Esophagus (tissue), 2 donors: Measurements from ENCODE around the gene VSIG8. TPM values are rescaled to one million over a fixed set of nuclear protein-coding genes. Genes with fewer than 3 reads are reported as not detected.

Experiments
- H3K27ac ChIP-seq, 2 donors: one replicate each; pipeline ENCODE4 v1.5.1; 2013; ENCODE audit warnings: low read depth in 2 of 2, mild to moderate bottlenecking in 2 of 2, inconsistent platforms in 1 of 2, low read length in 1 of 2, moderate library complexity in 1 of 2
- H3K27me3 ChIP-seq, 2 donors: one replicate each; pipeline ENCODE4 v1.6.1; 2013; ENCODE audit warnings: low read length in 2 of 2, control low read depth in 1 of 2, mild to moderate bottlenecking in 1 of 2; ENCODE audit not compliant: insufficient read depth in 2 of 2, control insufficient read depth in 1 of 2
- H3K36me3 ChIP-seq, 2 donors: one replicate each; pipeline ENCODE4 v1.6.1; 2013; ENCODE audit warnings: low read length in 1 of 2; ENCODE audit not compliant: control insufficient read depth in 2 of 2, insufficient read depth in 2 of 2
- H3K4me1 ChIP-seq, 2 donors: one replicate each; pipeline ENCODE4 v1.6.1; 2013; ENCODE audit warnings: low read length in 1 of 2; ENCODE audit not compliant: control insufficient read depth in 2 of 2, insufficient read depth in 2 of 2
- H3K4me3 ChIP-seq, 2 donors: one replicate each; pipeline ENCODE4 v1.5.1; 2013; ENCODE audit warnings: low read length in 2 of 2, mild to moderate bottlenecking in 2 of 2, low read depth in 1 of 2, moderate library complexity in 1 of 2
- H3K9me3 ChIP-seq, 2 donors: one replicate each; pipeline ENCODE4 v1.6.1; 2013; ENCODE audit warnings: mild to moderate bottlenecking in 2 of 2, low read depth in 1 of 2, low read length in 1 of 2, moderate library complexity in 1 of 2; ENCODE audit not compliant: control insufficient read depth in 2 of 2, insufficient read depth in 1 of 2
- WGBS, 2 donors: extraction: QIAGEN DNeasy Blood & Tissue Kit; methylation state at CpG; one replicate each; pipeline ENCODE4 v1.1.7; 2013; 5-methylcytosine and 5-hydroxymethylcytosine counted together
- polyA plus RNA-seq, 2 donors: library from polyadenylated mRNA; stranded (reverse); fragments of 200-250 nt; gene quantifications; one replicate each; pipeline ENCODE4 v1.2.3, GENCODE V29; 2013
- donor health status: healthy with polysubstance abuse.
- donor health status: Bipolar disorder and iron deficiency.

VSIG8 gene
- polyA plus RNA-seq, 2 donors: 4.2 to 4.4 TPM

DNA sequence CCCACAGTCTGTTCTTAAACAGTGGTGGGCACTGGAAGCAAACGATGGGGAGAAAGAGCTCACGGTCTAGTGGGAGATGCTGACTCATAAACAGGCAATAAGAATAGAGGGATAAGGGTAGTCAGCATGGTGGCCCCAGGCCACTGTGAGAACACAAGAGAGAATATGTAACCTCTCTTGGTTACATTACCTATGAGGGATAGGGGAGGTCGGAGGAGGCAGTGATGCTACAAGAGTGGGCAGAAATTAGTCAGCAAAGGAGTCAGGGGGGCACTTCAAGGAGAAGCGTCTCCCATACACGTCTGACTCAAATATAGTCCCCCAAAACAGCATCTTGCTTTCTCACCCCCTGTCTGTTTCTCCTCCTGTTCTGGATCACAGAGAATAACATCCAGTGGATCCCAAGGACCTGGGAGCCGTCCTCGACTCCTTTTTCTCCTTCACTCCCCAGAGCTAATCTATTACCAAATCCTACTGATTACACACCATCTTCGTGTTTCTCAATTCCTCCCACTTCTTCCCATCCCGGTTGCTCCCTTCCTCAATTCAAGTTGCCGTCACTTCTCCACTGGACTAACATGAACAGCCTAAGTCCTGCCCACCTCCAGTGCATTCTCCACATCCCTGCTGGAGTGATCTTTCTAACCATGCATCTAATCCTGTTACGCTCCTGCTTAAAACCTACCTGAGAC, 33.7 kb downstream of the VSIG8 start:
- peaks cover 0 to 2% of the 10 kb centered on the region in 2 donors for H3K36me3 ChIP-seq
- no peaks in the 10 kb centered on the region for H3K4me1 ChIP-seq
- no peak overlapping the region for H3K4me3 ChIP-seq
- H3K27ac ChIP-seq: no peak overlapping the region
- H3K27me3 ChIP-seq: no peaks in the 10 kb centered on the region
- WGBS, 2 donors: 87 to 88% methylated on average over 11 of the region's 11 CpGs
- H3K9me3 ChIP-seq: no peaks in the 10 kb centered on the region

- H3K36me3 ChIP-seq: peaks cover 0 to 2% of the 10 kb centered on the region in 2 donors
- WGBS, 2 donors: 73 to 76% methylated on average over 3 of the region's 3 CpGs
- no peaks in the 10 kb centered on the region for H3K9me3 ChIP-seq
- H3K4me1 ChIP-seq: peaks cover 0 to 2% of the 10 kb centered on the region in 2 donors
- H3K4me3 ChIP-seq: no peak overlapping the region
- H3K27me3 ChIP-seq: no peaks in the 10 kb centered on the region
- no peak overlapping the region for H3K27ac ChIP-seq
These were observed 34.3 kb downstream of the VSIG8 start for GRCh38 chr1:159828176-159828575.

GRCh38 chr1:159827549-159827948, 34.9 kb downstream of the VSIG8 start:
- Histone ChIP-seq H3K27me3 (no peaks in the 10 kb centered on the region), H3K36me3 (peaks cover 0 to 2% of the 10 kb centered on the region in 2 donors), H3K4me3 (peak overlapping the region in 1 of 2 donors; percentile 5), H3K27ac (no peak overlapping the region), H3K4me1 (peaks cover 0 to 8% of the 10 kb centered on the region in 2 donors), H3K9me3 (no peaks in the 10 kb centered on the region)
- 82 to 88% methylated on average over 3 of the region's 3 CpGs for WGBS, 2 donors

DNA sequence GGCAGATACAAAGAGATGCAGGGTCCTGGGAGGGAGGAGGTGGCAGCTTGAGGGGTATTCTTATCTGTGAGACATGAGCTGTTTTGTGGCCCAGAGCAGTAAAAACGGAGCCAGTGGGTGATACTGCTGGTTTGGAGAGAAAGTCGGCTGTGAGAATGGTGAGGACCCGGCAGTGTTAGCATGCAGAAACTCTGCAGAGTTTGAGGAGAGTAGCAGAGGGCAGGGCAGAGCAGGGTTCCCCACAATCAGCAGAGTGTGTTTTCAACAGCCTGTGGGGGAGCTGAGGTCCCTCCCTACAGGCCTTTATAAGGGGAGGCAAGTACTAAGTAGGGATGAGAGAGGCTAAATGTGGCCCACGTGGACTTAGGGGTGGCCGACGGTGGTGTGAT, 35.4 kb downstream of the VSIG8 start:
- Histone ChIP-seq H3K9me3 (no peaks in the 10 kb centered on the region), H3K27ac (no peak overlapping the region), H3K4me3 (peak overlapping the region in 1 of 2 donors; percentile 5), H3K4me1 (peaks cover 0 to 10% of the 10 kb centered on the region in 2 donors), H3K27me3 (no peaks in the 10 kb centered on the region), H3K36me3 (peaks cover 0 to 2% of the 10 kb centered on the region in 2 donors)
- 82 to 86% methylated on average over 6 of the region's 6 CpGs for WGBS, 2 donors

GRCh38 chr1:159826441-159827101, 35.9 kb downstream of the VSIG8 start, which contains the start of gene SLAMF8:
TSS of gene SLAMF8 (plus strand) at chr1:159826873. CDS start at chr1:159826899, 26 bp downstream.
- no peak within 1 kb of the TSS for H3K27ac ChIP-seq
- H3K4me1 ChIP-seq: peaks cover 0 to 10% of the 10 kb centered on the region in 2 donors
- H3K36me3 ChIP-seq: peaks cover 0 to 2% of the 10 kb centered on the region in 2 donors
- H3K4me3 ChIP-seq: peak within 1 kb of the TSS in 1 of 2 donors; percentile 5
- no peaks in the 10 kb centered on the region for H3K9me3 ChIP-seq
- H3K27me3 ChIP-seq: no peaks in the 10 kb centered on the region
- 63 to 66% methylated on average over 11 of the region's 11 CpGs for WGBS, 2 donors

DNA sequence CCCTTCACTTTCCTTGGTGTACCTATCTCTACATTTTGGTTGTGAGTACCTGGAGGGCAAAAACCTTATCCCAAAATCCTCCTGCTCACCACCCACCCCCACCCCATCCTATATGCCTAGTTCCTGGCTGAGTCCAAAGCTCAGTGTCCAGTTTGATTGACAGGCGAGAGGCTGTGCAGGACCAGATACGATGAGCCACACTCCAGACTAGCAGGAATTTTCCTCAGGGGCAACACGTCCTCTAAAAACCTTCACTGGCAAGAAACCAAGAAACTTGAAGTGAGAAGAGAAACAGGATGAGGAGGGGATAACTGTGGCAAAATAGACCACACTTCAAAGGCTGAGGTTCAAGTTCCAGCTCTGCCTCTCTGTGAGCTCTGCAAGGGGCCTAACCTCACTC, 36.9 kb downstream of the VSIG8 start:
- Histone ChIP-seq H3K36me3 (peaks cover 0 to 2% of the 10 kb centered on the region in 2 donors), H3K27ac (no peak overlapping the region), H3K4me3 (no peak overlapping the region), H3K4me1 (peaks cover 0 to 10% of the 10 kb centered on the region in 2 donors), H3K27me3 (no peaks in the 10 kb centered on the region), H3K9me3 (no peaks in the 10 kb centered on the region)
- 61 to 63% methylated on average over 3 of the region's 3 CpGs for WGBS, 2 donors

- Histone ChIP-seq H3K4me3 (no peak overlapping the region), H3K27me3 (no peaks in the 10 kb centered on the region), H3K9me3 (no peaks in the 10 kb centered on the region), H3K27ac (no peak overlapping the region), H3K36me3 (peaks cover 0 to 2% of the 10 kb centered on the region in 2 donors), H3K4me1 (peaks cover 0 to 10% of the 10 kb centered on the region in 2 donors)
- WGBS, 2 donors: 21 to 28% methylated on average over 7 of the region's 7 CpGs
These were observed 39.1 kb downstream of the VSIG8 start for GRCh38 chr1:159823406-159823805.

- 66 to 86% methylated on average over 9 of the region's 9 CpGs for WGBS, 2 donors
- H3K4me1 ChIP-seq: peaks cover 0 to 10% of the 10 kb centered on the region in 2 donors
- no peaks in the 10 kb centered on the region for H3K27me3 ChIP-seq
- no peaks in the 10 kb centered on the region for H3K9me3 ChIP-seq
- no peak overlapping the region for H3K27ac ChIP-seq
- H3K36me3 ChIP-seq: peaks cover 0 to 2% of the 10 kb centered on the region in 2 donors
- no peak overlapping the region for H3K4me3 ChIP-seq
These were observed 41.1 kb downstream of the VSIG8 start for GRCh38 chr1:159821171-159821867.

DNA sequence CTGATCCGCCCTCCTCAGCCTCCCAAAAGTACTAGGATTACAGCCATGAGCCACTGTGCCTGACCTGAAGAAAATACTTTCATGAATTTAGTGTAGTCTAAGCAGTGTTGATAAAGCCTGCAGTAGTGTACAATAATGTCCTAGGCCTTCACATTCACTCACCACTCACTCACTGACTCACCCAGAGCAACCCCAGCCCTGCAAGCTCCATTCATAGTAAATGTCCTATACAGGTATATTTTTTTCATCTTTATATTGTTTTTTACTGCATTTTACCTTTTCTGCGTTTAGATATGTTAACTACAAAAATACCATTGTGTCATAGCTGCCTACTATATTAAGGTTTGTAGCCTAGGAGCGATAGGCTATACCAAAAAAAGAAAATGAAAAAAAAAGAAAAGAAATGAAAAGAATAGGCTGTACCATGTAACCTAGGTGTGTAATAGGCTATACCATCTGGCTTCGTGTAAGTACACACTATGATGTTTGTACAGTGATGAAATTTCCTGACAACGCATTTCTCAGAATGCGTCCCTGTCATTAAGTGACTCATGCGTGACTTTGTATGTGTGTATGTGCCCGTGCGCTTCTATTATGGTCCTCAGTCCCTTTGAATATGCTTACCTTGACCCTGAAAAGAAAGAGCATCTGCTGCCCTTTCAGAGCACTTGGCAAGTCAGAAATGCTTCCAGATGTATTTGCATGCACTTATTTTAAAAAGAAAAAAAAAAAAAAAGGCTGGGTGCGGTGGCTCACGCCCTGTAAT, 45.0 kb downstream of the VSIG8 start:
- Histone ChIP-seq H3K4me3 (no peak overlapping the region), H3K27ac (no peak overlapping the region), H3K4me1 (peaks cover 0 to under 1% of the 10 kb centered on the region in 2 donors), H3K36me3 (peaks cover 0 to 2% of the 10 kb centered on the region in 2 donors), H3K27me3 (peaks cover 0 to 3% of the 10 kb centered on the region in 2 donors), H3K9me3 (no peaks in the 10 kb centered on the region)
- WGBS, 2 donors: 63 to 74% methylated on average over 11 of the region's 11 CpGs
